ENCODE measurements around the gene JPH4.
"Not testable (repeated sequence)": the region's sequence is repeated elsewhere in the genome, so short reads cannot be mapped to it uniquely, and the experiment has no call there.

The JPH4 gene

GRCh38 chr14:23544511-23545447, 33.8 kb downstream of the JPH4 start:
- DNase-seq, result peak; percentile 81

GRCh38 chr14:23543403-23543802, 35.2 kb downstream of the JPH4 start:
- no peak for DNase-seq

GRCh38 chr14:23542261-23542660, 36.3 kb downstream of the JPH4 start:
- no peak for DNase-seq

- no peak for DNase-seq
These were observed 38.5 kb downstream of the JPH4 start for GRCh38 chr14:23540141-23540469.

GRCh38 chr14:23539248-23540140, 39.1 kb downstream of the JPH4 start:
- DNase-seq, result peak; percentile 15

GRCh38 chr14:23538785-23539184, 39.8 kb downstream of the JPH4 start:
- no peak for DNase-seq

- no peak for DNase-seq
These were observed 40.4 kb downstream of the JPH4 start for GRCh38 chr14:23538050-23538718.

GRCh38 chr14:23537351-23538049, 41.1 kb downstream of the JPH4 start:
- DNase-seq, result no peak

- not testable (repeated sequence) for DNase-seq
These were observed 41.7 kb downstream of the JPH4 start for GRCh38 chr14:23536906-23537305.

GRCh38 chr14:23536494-23536893, 42.1 kb downstream of the JPH4 start:
- DNase-seq, result no peak

GRCh38 chr14:23535943-23536342, 42.6 kb downstream of the JPH4 start:
- DNase-seq, result no peak

- no peak for DNase-seq
These were observed 44.7 kb downstream of the JPH4 start for GRCh38 chr14:23533652-23534435.

GRCh38 chr14:23532658-23533057, 45.9 kb downstream of the JPH4 start:
- no peak for DNase-seq

GRCh38 chr14:23531391-23531790, 47.2 kb downstream of the JPH4 start:
- no peak for DNase-seq

- DNase-seq, result no peak
These were observed 48.1 kb downstream of the JPH4 start for GRCh38 chr14:23530375-23531055.

GRCh38 chr14:23529016-23529415, 49.6 kb downstream of the JPH4 start:
- no peak for DNase-seq

- DNase-seq, result no peak
These were observed 50.0 kb downstream of the JPH4 start for GRCh38 chr14:23528555-23528954.

GRCh38 chr14:23525611-23526010, 53.0 kb downstream of the JPH4 start:
- DNase-seq, result no peak

GRCh38 chr14:23524954-23525353, 53.6 kb downstream of the JPH4 start:
- no peak for DNase-seq

- DNase-seq, result no peak
These were observed 55.2 kb downstream of the JPH4 start for GRCh38 chr14:23523229-23524016.
